DOHH2 (cell line): ENCODE data around the gene ITPKA.

Experiments
- H3F3A ChIP-seq: fragments of 200-600 bp; sonication (generic), shearing (Covaris generic); 2 replicates; pipeline ENCODE4 v1.6.0; 2016; ENCODE audit warnings: antibody characterized with exemption, mild to moderate bottlenecking; ENCODE audit not compliant: control insufficient read depth, insufficient read depth
- H3K27ac ChIP-seq: fragments of 200-600 bp; sonication (generic); 2 replicates; pipeline ENCODE4 v1.5.1; 2014; ENCODE audit warnings: low read depth, mild to moderate bottlenecking, low read length, moderate library complexity
- H3K27me3 ChIP-seq: fragments of 200-600 bp; sonication (generic); 2 replicates; pipeline ENCODE4 v1.6.1; 2014; ENCODE audit warnings: mild to moderate bottlenecking, low read length, mixed read lengths; ENCODE audit not compliant: control insufficient read depth
- H3K36me3 ChIP-seq: fragments of 200-600 bp; sonication (generic); 2 replicates; pipeline ENCODE4 v1.6.1; 2014; ENCODE audit warnings: mild to moderate bottlenecking, low read length, moderate library complexity, mixed read lengths; ENCODE audit not compliant: control insufficient read depth
- H3K4me1 ChIP-seq: fragments of 200-600 bp; sonication (generic); 2 replicates; pipeline ENCODE4 v1.6.1; 2014; ENCODE audit warnings: mild to moderate bottlenecking, low read length, mixed read lengths; ENCODE audit not compliant: control insufficient read depth
- H3K4me2 ChIP-seq: fragments of 200-600 bp; sonication (generic); 2 replicates; pipeline ENCODE4 v1.6.0; 2014; ENCODE audit warnings: mild to moderate bottlenecking, low read length, moderate library complexity
- H3K4me3 ChIP-seq: fragments of 200-600 bp; sonication (generic); 2 replicates; pipeline ENCODE4 v1.5.1; 2014; ENCODE audit warnings: mild to moderate bottlenecking, low read length, mixed read lengths
- H3K79me2 ChIP-seq: fragments of 200-600 bp; sonication (generic); 2 replicates; pipeline ENCODE4 v1.6.1; 2014; ENCODE audit warnings: mild to moderate bottlenecking, low read length, mixed read lengths; ENCODE audit not compliant: control insufficient read depth
- H3K9me2 ChIP-seq: fragments of 200-600 bp; sonication (generic); replicated peaks from 2 replicates; pipeline ENCODE4 v1.6.1; 2014; ENCODE audit warnings: mild to moderate bottlenecking, low read length, mixed read lengths; ENCODE audit not compliant: control insufficient read depth
- H3K9me3 ChIP-seq: fragments of 200-600 bp; sonication (generic); 2 replicates; pipeline ENCODE4 v1.6.1; 2014; ENCODE audit warnings: antibody characterized with exemption, low read length, mixed read lengths; ENCODE audit not compliant: control insufficient read depth, insufficient read depth
- H4K20me1 ChIP-seq: fragments of 200-600 bp; sonication (generic); 2 replicates; pipeline ENCODE4 v1.6.0; 2014; ENCODE audit warnings: low read depth, mild to moderate bottlenecking, antibody characterized with exemption, low read length, moderate library complexity; ENCODE audit not compliant: control insufficient read depth, insufficient read depth
- EZH2phosphoT487 ChIP-seq: fragments of 200-600 bp; sonication (generic); IDR thresholded peaks from 2 replicates; pipeline ENCODE4 v1.6.1; 2017; ENCODE audit warnings: borderline replicate concordance, mild to moderate bottlenecking, antibody characterized with exemption, low read length, moderate library complexity, mixed read lengths
- TF ChIP-seq, protein P1 (sequence below): fragments of 200-600 bp; sonication (generic); IDR thresholded peaks from one replicate; pipeline ENCODE4 v1.5.1; 2014; ENCODE audit warnings: antibody characterized with exemption, mild to moderate bottlenecking, low read depth, low read length; ENCODE audit not compliant: poor library complexity, severe bottlenecking

ITPKA gene

GRCh38 chr15:41476416-41477048, 17.1 kb upstream of the ITPKA start:
- Histone ChIP-seq H3K27ac (no peak overlapping the region), H3K9me2 (no peaks in the 10 kb centered on the region), H3K9me3 (no peaks in the 10 kb centered on the region), H4K20me1 (no peaks in the 10 kb centered on the region), H3K4me1 (no peaks in the 10 kb centered on the region), H3F3A (no peaks in the 10 kb centered on the region), H3K4me3 (no peak overlapping the region), H3K79me2 (no peaks in the 10 kb centered on the region), H3K27me3 (no peaks in the 10 kb centered on the region), H3K4me2 (no peak overlapping the region), H3K36me3 (peaks cover 67% of the 10 kb centered on the region)
- TF ChIP-seq, protein P1, sequence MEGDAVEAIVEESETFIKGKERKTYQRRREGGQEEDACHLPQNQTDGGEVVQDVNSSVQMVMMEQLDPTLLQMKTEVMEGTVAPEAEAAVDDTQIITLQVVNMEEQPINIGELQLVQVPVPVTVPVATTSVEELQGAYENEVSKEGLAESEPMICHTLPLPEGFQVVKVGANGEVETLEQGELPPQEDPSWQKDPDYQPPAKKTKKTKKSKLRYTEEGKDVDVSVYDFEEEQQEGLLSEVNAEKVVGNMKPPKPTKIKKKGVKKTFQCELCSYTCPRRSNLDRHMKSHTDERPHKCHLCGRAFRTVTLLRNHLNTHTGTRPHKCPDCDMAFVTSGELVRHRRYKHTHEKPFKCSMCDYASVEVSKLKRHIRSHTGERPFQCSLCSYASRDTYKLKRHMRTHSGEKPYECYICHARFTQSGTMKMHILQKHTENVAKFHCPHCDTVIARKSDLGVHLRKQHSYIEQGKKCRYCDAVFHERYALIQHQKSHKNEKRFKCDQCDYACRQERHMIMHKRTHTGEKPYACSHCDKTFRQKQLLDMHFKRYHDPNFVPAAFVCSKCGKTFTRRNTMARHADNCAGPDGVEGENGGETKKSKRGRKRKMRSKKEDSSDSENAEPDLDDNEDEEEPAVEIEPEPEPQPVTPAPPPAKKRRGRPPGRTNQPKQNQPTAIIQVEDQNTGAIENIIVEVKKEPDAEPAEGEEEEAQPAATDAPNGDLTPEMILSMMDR: no peak
- no peak for TF ChIP-seq EZH2phosphoT487

DNA sequence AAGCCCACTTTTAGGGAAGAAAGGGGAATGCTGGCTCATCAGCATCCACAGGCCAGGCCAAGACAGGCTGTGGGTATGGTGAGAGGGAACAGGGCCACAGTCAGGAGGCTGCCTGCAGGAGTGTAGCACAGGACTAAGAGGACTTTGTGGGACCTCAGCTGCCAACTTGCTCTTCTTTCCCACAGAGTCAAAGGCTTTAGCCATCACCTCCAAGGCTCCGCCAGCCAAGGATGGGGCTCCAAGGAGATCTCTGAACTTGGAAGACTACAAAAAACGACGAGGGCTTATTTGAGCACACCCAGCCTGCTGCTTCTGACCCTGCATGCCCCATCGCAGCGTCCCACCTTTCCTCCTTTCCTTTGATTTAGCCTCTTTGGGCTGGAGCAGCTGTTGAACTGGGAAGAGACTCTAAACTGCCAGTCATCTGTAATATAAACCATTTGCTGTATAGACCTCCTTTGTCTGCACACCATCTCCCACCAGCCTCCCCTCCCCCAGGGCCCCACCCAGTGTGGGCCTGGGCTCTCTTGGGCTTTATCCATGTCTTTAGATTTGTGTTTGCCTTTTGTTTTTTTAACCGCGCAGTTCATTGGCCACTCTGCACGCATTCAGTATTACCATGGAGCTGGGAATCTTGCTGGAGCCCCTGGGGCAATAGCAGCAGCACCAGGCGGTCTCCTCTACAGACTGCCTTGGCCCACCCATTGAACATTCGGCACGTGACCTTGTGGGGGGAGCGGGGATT, 13.1 kb upstream of the ITPKA start:
- TF ChIP-seq EZH2phosphoT487: no peak
- TF ChIP-seq, protein P1: no peak
- Histone ChIP-seq H3K4me3 (no peak overlapping the region), H3K27me3 (no peaks in the 10 kb centered on the region), H3K9me3 (no peaks in the 10 kb centered on the region), H3K27ac (no peak overlapping the region), H3K79me2 (no peaks in the 10 kb centered on the region), H3K36me3 (peaks cover 57% of the 10 kb centered on the region), H3K4me1 (no peaks in the 10 kb centered on the region), H4K20me1 (no peaks in the 10 kb centered on the region), H3K9me2 (no peaks in the 10 kb centered on the region), H3F3A (no peaks in the 10 kb centered on the region), H3K4me2 (no peak overlapping the region)

DNA sequence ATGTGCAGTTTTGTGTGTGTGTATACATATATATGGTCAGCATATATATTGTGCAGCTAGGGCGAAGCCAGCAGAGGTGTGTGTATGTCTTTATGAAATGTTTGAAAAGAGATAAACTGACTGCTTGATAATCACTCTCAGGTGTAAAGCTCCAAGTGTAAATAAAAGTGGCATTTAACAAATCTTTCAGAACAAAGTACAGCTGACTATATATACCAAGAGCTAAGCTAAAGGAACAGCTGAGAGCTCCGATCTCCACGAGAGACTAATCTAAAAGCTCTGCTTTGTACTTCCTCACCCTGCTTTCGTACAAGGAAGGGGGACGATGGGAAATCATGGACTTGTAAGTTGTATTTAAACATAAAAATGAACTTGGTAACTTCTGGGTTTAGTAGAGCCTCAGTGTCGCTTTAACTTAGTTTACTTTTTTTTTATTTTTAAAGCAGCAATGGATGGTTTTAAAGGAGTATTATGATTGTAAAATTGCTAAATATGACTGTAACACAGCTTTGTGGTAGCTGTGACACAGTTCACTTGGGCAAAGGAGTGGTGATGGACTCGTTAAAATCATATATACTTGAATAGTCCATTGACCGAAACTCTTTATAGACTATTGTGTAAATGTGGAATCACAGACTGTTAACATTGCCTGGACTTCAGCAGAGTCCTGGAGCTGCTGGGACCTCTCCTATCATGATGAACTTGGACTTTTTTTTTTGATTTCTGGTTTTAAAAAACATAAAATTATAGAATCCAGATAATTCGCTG, 11.4 kb upstream of the ITPKA start:
- Histone ChIP-seq H3K36me3 (peaks cover 41% of the 10 kb centered on the region), H3K79me2 (no peaks in the 10 kb centered on the region), H3F3A (no peaks in the 10 kb centered on the region)

More for the DNA sequence above, 11.4 kb upstream of the ITPKA start:
- Histone ChIP-seq H3K9me3 (no peaks in the 10 kb centered on the region), H3K4me3 (no peak overlapping the region), H3K4me2 (no peak overlapping the region), H3K9me2 (no peaks in the 10 kb centered on the region), H3K27me3 (no peaks in the 10 kb centered on the region), H3K27ac (no peak overlapping the region), H3K4me1 (no peaks in the 10 kb centered on the region), H4K20me1 (no peaks in the 10 kb centered on the region)
- no peak for TF ChIP-seq EZH2phosphoT487
- TF ChIP-seq, protein P1: no peak
